Measurements from ENCODE around the gene PITHD1. TPM values are rescaled to one million over a fixed set of nuclear protein-coding genes. Genes with fewer than 3 reads are reported as not detected.

The PITHD1 gene
- total and polyA plus RNA-seq, 2 of the 8 experiments (the other 6 are each of a cell fraction or from before 2014, with no cell fraction given), result 67.4 to 68.8 TPM

GRCh38 chr1:23804183-23804835 is 26.1 kb downstream of the PITHD1 start (continued):
- peak; percentile 2 to 33; a peak in 1 of 4 replicates for TF ChIP-seq RAD21 (IDR thresholded peaks at IDR 0.05 in 1 of 2, conservative IDR thresholded peaks at IDR 0.05 in 1 of 2; ENCODE audit: low read depth in 2 of 2, low read length in 2 of 2)
- no peak for TF ChIP-seq RFX5 (IDR thresholded peaks at IDR 0.05; ENCODE audit: borderline replicate concordance, low read depth, low read length)
- no peak for TF ChIP-seq ASH2L (IDR thresholded peaks at IDR 0.05; ENCODE audit: low read length)
- no peak for TF ChIP-seq EZH2 (IDR thresholded peaks at IDR 0.05; ENCODE audit: low read depth, low read length, severe bottlenecking)
